Measurements from ENCODE around the gene VPS26B.

Gene VPS26B

DNA sequence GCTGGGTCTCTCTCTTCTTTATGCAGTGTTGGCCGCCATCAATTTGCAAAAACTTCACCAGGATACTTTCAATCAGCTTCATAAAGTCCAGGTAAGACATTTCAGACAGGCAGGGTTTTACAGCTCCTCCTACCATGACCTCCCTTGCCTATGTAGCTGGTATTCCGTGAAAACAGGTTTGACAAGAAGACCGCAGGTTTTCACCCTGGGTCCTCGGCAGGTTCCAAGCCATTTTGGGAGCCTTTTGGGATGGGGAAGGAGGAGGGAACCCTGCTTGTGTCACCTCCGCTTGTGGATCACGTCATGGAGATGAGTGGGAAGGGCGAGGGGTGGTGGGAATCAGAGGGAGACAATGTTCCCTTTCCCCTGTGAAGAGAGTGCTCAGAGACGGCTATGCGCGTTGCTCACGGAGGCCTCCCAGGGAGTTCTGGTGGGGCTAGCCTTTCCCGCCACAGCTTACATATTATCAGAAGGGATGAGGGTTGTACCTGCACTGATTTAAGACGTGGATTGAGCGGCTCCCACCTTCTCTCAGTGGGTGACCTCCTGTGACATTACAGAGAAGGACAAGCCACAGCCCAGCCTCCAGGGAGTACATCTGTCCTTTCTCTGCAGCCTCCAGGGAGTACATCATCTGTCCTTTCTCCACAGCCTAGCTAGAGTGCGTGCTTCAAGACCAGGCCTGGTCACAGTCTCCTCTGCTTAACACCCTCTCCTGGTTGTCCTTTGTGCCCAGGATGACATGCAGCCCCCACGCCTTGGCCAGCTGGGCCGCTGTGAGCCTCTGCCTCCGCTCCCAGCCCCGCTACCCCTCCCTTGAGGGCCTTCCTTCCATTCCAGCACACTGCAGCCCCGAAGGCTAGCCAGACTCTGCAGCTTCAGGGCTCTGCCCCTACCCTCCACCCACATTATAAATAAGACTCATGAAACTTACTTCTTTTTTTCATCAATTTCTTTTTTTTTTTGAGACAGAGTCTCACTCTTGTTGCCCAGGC is 68.9 kb downstream of the VPS26B start:
- Histone ChIP-seq H2BK12ac (ENCODE audit: low read length in 2 of 2) (no peak overlapping the region), H2BK120ac (ENCODE audit: low read depth, low read length) (no peak overlapping the region), H3K18ac (ENCODE audit: low read depth in 1 of 2, low read length in 2 of 2) (no peak overlapping the region), H4K91ac (ENCODE audit: low read length) (no peak overlapping the region), H3K4ac (ENCODE audit: low read depth in 1 of 2, low read length in 2 of 2) (no peak overlapping the region), H3K36me3 (ENCODE audit: control insufficient read depth in 1 of 2, insufficient read depth in 2 of 2, low read depth in 1 of 2, low read length in 2 of 2) (no peaks in the 10 kb centered on the region), H3K79me1 (replicated peaks; ENCODE audit: low read length, poor library complexity, severe bottlenecking) (no peaks in the 10 kb centered on the region), H3K9me3 (ENCODE audit: control insufficient read depth, low read length) (no peaks in the 10 kb centered on the region), H3K27ac (ENCODE audit: low read length, poor library complexity, severe bottlenecking) (no peak overlapping the region), H2AK5ac (ENCODE audit: low read length, severe bottlenecking) (no peak overlapping the region), H2BK5ac (ENCODE audit: low read depth, low read length, poor library complexity, severe bottlenecking) (no peak overlapping the region), H3K9ac (ENCODE audit: low read length) (no peak overlapping the region), H4K8ac (ENCODE audit: low read length) (no peak overlapping the region), H3K27me3 (ENCODE audit: control insufficient read depth in 1 of 2, insufficient read depth in 1 of 2, low read length in 2 of 2) (peaks cover 0 to 22% of the 10 kb centered on the region in 2 experiments), H3K4me3 (ENCODE audit: insufficient read depth in 1 of 2, low read depth in 1 of 2, low read length in 2 of 2) (no peak overlapping the region), H3K4me1 (ENCODE audit: control insufficient read depth, insufficient read depth, low read depth, low read length) (no peaks in the 10 kb centered on the region), H3K23ac (ENCODE audit: low read length in 2 of 2) (no peak overlapping the region), H3K14ac (ENCODE audit: low read length in 2 of 2) (no peak overlapping the region), H2BK15ac (ENCODE audit: low read depth, poor library complexity, severe bottlenecking) (no peak overlapping the region), H3K4me2 (ENCODE audit: low read length, poor library complexity, severe bottlenecking) (no peak overlapping the region), H2AFZ (ENCODE audit: low read depth, low read length) (no peak overlapping the region)
- no peak for DNase-seq
- 77% methylated on average over 19 of the region's 20 CpGs for WGBS

GRCh38 chr11:134294664-134295063 is 70.2 kb downstream of the VPS26B start:
- Histone ChIP-seq H3K14ac (ENCODE audit: low read length in 2 of 2) (no peak overlapping the region), H2BK5ac (ENCODE audit: low read depth, low read length, poor library complexity, severe bottlenecking) (no peak overlapping the region)

More at GRCh38 chr11:134294664-134295063, 70.2 kb downstream of the VPS26B start:
- Histone ChIP-seq H2BK120ac (ENCODE audit: low read depth, low read length) (no peak overlapping the region), H4K8ac (ENCODE audit: low read length) (no peak overlapping the region), H2AK5ac (ENCODE audit: low read length, severe bottlenecking) (no peak overlapping the region), H3K9ac (ENCODE audit: low read length) (no peak overlapping the region), H3K27ac (ENCODE audit: low read length, poor library complexity, severe bottlenecking) (no peak overlapping the region), H2AFZ (ENCODE audit: low read depth, low read length) (no peak overlapping the region), H3K27me3 (ENCODE audit: control insufficient read depth in 1 of 2, insufficient read depth in 1 of 2, low read length in 2 of 2) (peaks cover 0 to 17% of the 10 kb centered on the region in 2 experiments), H3K18ac (ENCODE audit: low read depth in 1 of 2, low read length in 2 of 2) (no peak overlapping the region), H3K4me3 (ENCODE audit: insufficient read depth in 1 of 2, low read depth in 1 of 2, low read length in 2 of 2) (no peak overlapping the region), H3K4me1 (ENCODE audit: control insufficient read depth, insufficient read depth, low read depth, low read length) (no peaks in the 10 kb centered on the region), H4K91ac (ENCODE audit: low read length) (no peak overlapping the region), H3K9me3 (ENCODE audit: control insufficient read depth, low read length) (no peaks in the 10 kb centered on the region), H3K79me1 (replicated peaks; ENCODE audit: low read length, poor library complexity, severe bottlenecking) (no peaks in the 10 kb centered on the region), H2BK12ac (ENCODE audit: low read length in 2 of 2) (no peak overlapping the region), H3K4me2 (ENCODE audit: low read length, poor library complexity, severe bottlenecking) (no peak overlapping the region), H3K4ac (ENCODE audit: low read depth in 1 of 2, low read length in 2 of 2) (no peak overlapping the region), H2BK15ac (ENCODE audit: low read depth, poor library complexity, severe bottlenecking) (no peak overlapping the region), H3K23ac (ENCODE audit: low read length in 2 of 2) (no peak overlapping the region), H3K36me3 (ENCODE audit: control insufficient read depth in 1 of 2, insufficient read depth in 2 of 2, low read depth in 1 of 2, low read length in 2 of 2) (no peaks in the 10 kb centered on the region)
- 72% methylated on average over 9 of the region's 9 CpGs for WGBS
- no peak for DNase-seq
